HG03439 (cell line): Measurements from ENCODE around the gene BBS1.
A peak's percentile ranks its signal among the peaks of the same experiment; 100 is the strongest.

Experiments used
- ATAC-seq: cut with Tn5 transposase; IDR thresholded peaks from one replicate; pipeline ENCODE4 v1.9.1; 2021; ENCODE audit warnings: mild to moderate bottlenecking, moderate library complexity; ENCODE audit not compliant: unreplicated experiment

The BBS1 gene

DNA sequence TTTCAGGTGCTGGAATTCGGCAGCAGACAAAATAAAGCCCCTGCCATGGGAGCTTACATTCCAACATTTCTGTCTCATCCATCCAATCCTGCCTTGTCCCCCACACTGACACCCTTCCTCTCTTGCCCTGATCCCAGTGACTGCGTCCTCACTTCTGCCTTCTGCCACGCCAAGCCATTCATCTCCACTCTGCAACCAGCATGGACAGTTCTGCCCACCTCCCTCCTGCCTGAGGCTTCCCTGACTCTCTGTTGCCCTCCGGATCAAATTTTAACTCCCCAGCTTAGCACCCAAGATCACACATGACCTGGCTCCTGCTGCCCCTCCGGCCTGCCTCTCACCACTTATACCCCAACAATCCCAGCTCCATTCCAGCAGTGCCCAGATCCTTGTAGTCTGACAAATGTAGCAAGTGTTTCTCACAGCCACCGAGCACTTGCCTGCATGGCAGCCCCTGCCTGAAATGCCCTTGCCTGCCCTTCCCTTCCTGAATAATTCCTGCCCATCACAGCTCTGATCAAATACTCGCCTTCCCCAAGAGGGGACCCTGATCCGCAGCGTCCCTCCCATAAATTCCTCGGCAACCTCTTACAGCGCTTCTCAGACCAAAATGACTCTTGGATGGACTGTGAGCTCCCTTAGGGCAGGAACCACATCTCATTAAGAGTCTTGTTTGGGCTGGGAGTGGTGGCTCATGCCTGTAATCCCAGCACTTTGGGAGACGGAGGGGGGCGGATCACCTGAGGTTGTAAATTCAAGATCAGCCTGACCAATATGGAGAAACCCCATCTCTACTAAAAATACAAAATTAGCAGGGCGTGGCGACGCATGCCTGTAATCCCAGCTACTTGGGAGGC is 38.6 kb downstream of the BBS1 start:
- no peak for ATAC-seq

DNA sequence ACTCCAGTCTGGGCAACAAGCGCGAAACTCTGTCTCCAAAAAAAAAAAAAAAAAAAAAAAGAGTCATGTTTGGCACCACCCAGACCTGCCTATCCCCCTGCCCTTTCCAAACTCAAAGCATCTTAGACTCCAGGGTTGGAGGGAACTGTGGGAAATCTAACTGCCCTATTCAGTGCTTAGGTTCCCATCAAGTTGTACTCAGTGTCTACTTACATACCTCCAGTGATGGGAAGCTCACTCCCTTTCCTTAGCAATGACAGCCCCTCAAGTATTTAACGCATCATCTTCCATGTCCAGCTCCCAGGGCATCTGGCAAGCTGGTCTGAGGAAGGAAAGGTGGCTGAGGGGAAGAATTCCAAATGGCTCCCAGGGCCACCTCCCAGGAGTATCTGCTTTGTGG is 39.3 kb downstream of the BBS1 start:
- no peak for ATAC-seq

DNA sequence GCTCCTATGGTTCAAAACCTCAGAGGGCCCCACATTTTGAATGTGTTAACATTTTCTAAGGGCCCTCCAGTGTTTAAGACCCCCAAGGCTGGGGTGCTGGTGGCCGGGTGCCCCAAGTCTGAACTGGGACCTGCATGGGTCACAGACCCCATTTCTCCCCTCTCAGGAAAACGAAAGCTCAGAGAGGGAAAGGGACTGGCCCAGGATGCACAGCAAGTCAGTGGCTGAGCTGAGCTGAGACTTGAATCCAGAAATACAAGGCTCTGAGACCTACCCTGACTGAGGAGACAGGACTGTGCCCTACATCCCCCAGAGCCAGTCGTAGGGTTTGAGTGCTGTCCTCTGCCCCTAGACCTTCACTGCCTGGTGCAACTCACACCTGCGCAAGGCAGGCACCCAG is 40.5 kb downstream of the BBS1 start:
- ATAC-seq = no peak

- ATAC-seq = no peak
These were observed 44.2 kb downstream of the BBS1 start for GRCh38 chr11:66554602-66555001.

DNA sequence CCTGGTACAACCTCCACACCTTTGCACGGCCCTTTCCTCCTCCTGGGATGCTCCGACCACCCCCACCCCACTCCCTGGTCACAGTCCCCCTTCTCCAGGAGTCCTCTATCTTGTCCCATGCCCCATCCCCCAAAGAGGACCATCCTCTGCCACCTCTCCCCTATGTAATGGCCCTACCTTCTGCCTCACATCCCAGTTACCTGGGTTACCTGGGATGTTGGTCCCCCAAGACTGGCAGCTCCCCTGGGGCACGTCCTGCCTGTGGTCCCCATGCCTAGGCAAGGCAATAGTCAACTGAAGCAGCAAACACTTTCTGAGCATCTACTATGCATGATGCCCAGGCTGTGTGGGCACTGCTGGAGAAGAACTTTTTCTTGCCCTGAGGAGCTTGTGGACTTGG is 45.0 kb downstream of the BBS1 start:
- ATAC-seq = no peak

DNA sequence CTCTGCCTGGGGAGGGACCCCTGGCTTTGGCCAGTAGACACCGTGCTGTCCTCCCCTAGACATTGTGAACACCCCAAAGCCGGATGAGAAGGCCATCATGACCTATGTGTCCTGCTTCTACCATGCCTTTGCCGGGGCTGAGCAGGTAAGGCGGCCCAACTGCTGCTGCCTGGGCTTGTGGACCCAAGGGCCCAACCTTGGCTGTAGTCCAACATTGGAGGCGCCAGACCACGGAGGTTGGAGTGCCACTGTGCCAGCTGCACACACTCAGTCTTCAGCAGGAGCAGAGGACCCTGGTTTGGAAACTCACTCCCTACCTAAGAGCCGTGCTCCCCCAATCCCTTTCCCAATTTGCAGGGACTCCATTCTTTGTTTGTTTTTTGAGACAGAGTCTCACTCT is 45.7 kb downstream of the BBS1 start:
- ATAC-seq = no peak

- no peak for ATAC-seq
These were observed 47.4 kb downstream of the BBS1 start for GRCh38 chr11:66557733-66558326.

GRCh38 chr11:66559142-66559865 is 48.9 kb downstream of the BBS1 start:
- ATAC-seq = no peak

DNA sequence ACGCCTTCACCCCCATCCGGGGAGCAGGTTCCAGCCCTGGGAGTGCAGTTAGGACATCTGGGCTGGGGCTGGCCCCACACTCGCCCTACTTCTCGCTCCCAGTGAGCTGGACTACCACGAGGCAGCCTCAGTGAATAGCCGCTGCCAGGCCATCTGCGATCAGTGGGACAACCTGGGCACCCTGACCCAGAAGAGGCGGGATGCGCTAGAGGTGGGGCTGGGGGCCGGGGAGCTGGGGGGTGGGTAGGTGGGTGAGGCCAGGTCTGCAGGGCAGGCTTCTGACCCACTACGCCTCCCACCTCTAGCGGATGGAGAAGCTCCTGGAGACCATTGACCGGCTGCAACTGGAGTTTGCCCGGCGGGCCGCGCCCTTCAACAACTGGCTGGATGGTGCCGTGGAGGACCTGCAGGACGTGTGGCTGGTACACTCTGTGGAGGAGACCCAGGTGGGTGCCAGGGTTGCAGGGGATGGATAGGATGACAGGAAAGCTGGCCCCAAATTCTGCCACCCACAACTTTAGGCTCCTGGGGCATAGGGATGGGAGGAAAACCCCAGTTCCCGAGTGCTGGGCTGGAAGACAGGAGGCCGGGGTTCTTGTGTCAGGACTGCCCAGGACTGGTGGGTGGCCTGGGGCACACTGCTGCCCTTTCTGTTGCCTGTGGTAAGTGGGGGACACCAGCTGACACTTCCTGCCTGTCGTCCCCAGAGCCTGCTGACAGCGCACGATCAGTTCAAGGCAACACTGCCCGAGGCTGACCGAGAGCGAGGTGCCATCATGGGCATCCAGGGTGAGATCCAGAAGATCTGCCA is 49.6 kb downstream of the BBS1 start:
- no peak for ATAC-seq

DNA sequence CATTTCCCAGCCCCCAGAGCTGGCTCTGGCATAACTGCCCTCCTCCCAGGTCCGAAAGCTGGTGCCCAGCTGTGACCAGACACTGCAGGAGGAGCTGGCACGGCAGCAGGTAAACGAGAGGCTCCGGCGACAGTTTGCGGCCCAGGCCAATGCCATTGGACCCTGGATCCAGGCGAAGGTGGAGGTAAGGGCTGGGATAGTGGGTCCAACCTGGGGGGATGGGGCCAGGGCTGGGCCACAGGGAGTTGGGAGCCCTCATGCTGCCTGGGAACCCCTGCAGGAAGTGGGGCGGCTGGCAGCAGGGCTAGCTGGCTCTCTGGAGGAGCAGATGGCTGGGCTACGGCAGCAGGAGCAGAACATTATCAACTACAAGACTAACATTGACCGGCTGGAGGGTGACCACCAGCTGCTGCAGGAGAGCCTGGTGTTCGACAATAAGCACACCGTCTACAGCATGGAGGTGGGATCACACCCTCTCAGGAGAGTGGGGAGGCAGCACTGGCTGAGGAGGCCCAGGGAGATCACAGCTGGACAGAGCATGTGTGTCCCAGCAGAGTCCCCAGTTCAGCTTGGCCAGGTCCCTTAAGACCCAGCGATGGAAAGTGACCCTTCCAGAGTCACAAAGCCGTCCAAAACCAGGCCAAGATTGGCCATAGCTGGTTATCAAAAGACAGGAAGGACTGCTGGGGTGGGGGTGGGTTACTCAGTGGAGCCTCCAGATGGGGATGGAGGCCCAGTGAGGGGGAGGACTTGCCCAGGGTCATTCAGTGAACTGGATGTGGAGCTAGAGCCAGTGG is 50.9 kb downstream of the BBS1 start:
- no peak for ATAC-seq

DNA sequence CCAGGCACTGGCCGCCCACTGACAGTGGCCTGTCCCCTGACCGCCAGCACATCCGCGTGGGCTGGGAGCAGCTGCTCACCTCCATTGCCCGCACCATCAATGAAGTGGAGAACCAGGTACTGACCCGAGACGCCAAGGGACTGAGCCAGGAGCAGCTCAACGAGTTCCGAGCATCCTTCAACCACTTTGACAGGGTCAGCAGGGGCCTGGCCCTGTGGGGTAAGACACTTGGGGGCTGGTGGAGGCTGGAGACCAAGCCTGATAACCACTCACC is 51.5 kb downstream of the BBS1 start:
- ATAC-seq = no peak

GRCh38 chr11:66562275-66562674 is 51.8 kb downstream of the BBS1 start:
- no peak for ATAC-seq

GRCh38 chr11:66562907-66563583 is 52.6 kb downstream of the BBS1 start:
- no peak for ATAC-seq

GRCh38 chr11:66563832-66564231 is 53.4 kb downstream of the BBS1 start:
- ATAC-seq = no peak

- ATAC-seq = no peak
These were observed 54.1 kb downstream of the BBS1 start for GRCh38 chr11:66564538-66564937.

- no peak for ATAC-seq
These were observed 54.5 kb downstream of the BBS1 start for GRCh38 chr11:66564984-66565383.

GRCh38 chr11:66566221-66566620 is 55.8 kb downstream of the BBS1 start:
- no peak for ATAC-seq

DNA sequence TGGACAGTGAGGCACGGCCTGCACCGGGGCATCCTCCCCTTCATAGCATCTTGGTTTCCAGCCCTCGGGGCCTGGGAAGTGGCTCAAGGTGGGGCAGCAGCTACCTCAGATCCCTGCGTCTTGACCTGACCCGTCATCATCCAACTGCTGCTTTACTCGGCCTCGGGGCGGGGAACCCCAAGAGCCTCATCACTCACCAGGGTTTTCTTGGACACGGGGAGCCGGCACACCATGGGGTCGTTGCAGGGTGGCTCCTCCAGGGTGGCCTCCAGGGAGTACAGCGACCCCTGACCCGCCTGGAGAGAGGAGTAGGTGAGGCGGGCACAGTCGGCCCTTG is 57.3 kb downstream of the BBS1 start:
- ATAC-seq = no peak

- ATAC-seq = peak; percentile 70
These were observed 57.9 kb downstream of the BBS1 start, which contains the start of gene CTSF for GRCh38 chr11:66568124-66568916. CTSF (minus strand) TSS chr11:66568606; CDS start chr11:66568486, 120 bp downstream.
